Skeletal muscle tissue (tissue), 4 donors: ENCODE measurements around the gene BARD1. TPM values are rescaled to one million over a fixed set of nuclear protein-coding genes. Genes with fewer than 3 reads are reported as not detected.
A peak's percentile ranks its signal among the peaks of the same experiment; 100 is the strongest.
"Not testable (repeated sequence)": the region's sequence is repeated elsewhere in the genome, so short reads cannot be mapped to it uniquely, and the experiment has no call there.

ENCODE experiments used
- H3K27ac ChIP-seq: one replicate; pipeline ENCODE4 v1.7.0; 2013; ENCODE audit warnings: mild to moderate bottlenecking, low read depth, low read length, inconsistent platforms
- H3K27me3 ChIP-seq, 3 donors: one replicate each; pipeline ENCODE4 v1.7.0; 2013; ENCODE audit warnings: low read length in 3 of 3; ENCODE audit not compliant: control insufficient read depth in 3 of 3, insufficient read depth in 3 of 3
- H3K36me3 ChIP-seq, 3 donors: one replicate each; pipeline ENCODE4 v1.7.0; 2013; ENCODE audit warnings: low read length in 3 of 3; ENCODE audit not compliant: control insufficient read depth in 3 of 3, insufficient read depth in 3 of 3
- H3K4me1 ChIP-seq, 3 donors: one replicate each; pipeline ENCODE4 v1.7.0; 2013; ENCODE audit warnings: low read length in 3 of 3, mild to moderate bottlenecking in 3 of 3; ENCODE audit not compliant: control insufficient read depth in 3 of 3, insufficient read depth in 3 of 3
- H3K4me3 ChIP-seq, 3 donors: one replicate each; pipeline ENCODE4 v1.7.0; 2013; ENCODE audit warnings: low read length in 3 of 3
- H3K9ac ChIP-seq, 3 donors: one replicate each; pipeline ENCODE4 v1.7.0; 2013; ENCODE audit warnings: low read length in 3 of 3, mild to moderate bottlenecking in 3 of 3, moderate library complexity in 2 of 3, low read depth in 1 of 3
- H3K9me3 ChIP-seq, 3 donors: one replicate each; pipeline ENCODE4 v1.7.0; 2013; ENCODE audit warnings: low read length in 3 of 3; ENCODE audit not compliant: control insufficient read depth in 3 of 3
- total RNA-seq: library from RNA; depleted of rRNA; stranded (reverse); fragments of >200 nt; gene quantifications from one replicate; pipeline ENCODE4 v1.2.3, GENCODE V29; 2014
- donor health status: Osteomylitis.

BARD1 gene
- total RNA-seq, 1 donor from 2014 or later = 89.8 TPM

GRCh38 chr2:214809751-214810564, 475 bp upstream of the BARD1 start:
- Histone ChIP-seq H3K4me1 (peaks cover 15 to 17% (median 16%) of the 10 kb centered on the region in 3 donors), H3K9ac (peak overlapping the region; percentile 59 to 82 (median 73)), H3K27ac (peak overlapping the region; percentile 91)

GRCh38 chr2:214807653-214808052, 1.8 kb downstream of the BARD1 start:
- H3K9me3 ChIP-seq = no peaks in the 10 kb centered on the region
- H3K27me3 ChIP-seq = no peaks in the 10 kb centered on the region
- no peaks in the 10 kb centered on the region for H3K36me3 ChIP-seq
- peak overlapping the region; percentile 91 for H3K27ac ChIP-seq
- H3K4me3 ChIP-seq = peak overlapping the region; percentile 49 to 79 (median 76)
- H3K4me1 ChIP-seq = peaks cover 15 to 17% (median 16%) of the 10 kb centered on the region in 3 donors
- peak overlapping the region; percentile 13 to 93 (median 90) for H3K9ac ChIP-seq

More at GRCh38 chr2:214809751-214810564, 475 bp upstream of the BARD1 start:
- Histone ChIP-seq H3K36me3 (no peaks in the 10 kb centered on the region), H3K4me3 (peak overlapping the region; percentile 69 to 92 (median 76)), H3K27me3 (no peaks in the 10 kb centered on the region), H3K9me3 (no peaks in the 10 kb centered on the region)

- Histone ChIP-seq H3K4me3 (no peak overlapping the region), H3K36me3 (no peaks in the 10 kb centered on the region), H3K4me1 (peaks cover 8 to 13% (median 9%) of the 10 kb centered on the region in 3 donors), H3K9ac (no peak overlapping the region), H3K27ac (no peak overlapping the region), H3K9me3 (no peaks in the 10 kb centered on the region), H3K27me3 (no peaks in the 10 kb centered on the region)
Observed at GRCh38 chr2:214801768-214802397, 7.6 kb downstream of the BARD1 start.

- H3K4me3 ChIP-seq = no peak overlapping the region
- no peaks in the 10 kb centered on the region for H3K9me3 ChIP-seq
- no peak overlapping the region for H3K9ac ChIP-seq
Observed at GRCh38 chr2:214801068-214801467, 8.4 kb downstream of the BARD1 start.

GRCh38 chr2:214800180-214800579, 9.3 kb downstream of the BARD1 start:
- no peak overlapping the region for H3K27ac ChIP-seq
- H3K4me1 ChIP-seq = peaks cover 0 to under 1% (median 0%) of the 10 kb centered on the region in 3 donors
- H3K36me3 ChIP-seq = no peaks in the 10 kb centered on the region
- H3K4me3 ChIP-seq = no peak overlapping the region
- H3K9ac ChIP-seq = no peak overlapping the region
- no peaks in the 10 kb centered on the region for H3K27me3 ChIP-seq
- H3K9me3 ChIP-seq = no peaks in the 10 kb centered on the region

More at GRCh38 chr2:214801068-214801467, 8.4 kb downstream of the BARD1 start:
- H3K27ac ChIP-seq = no peak overlapping the region
- H3K36me3 ChIP-seq = no peaks in the 10 kb centered on the region
- peaks cover 4 to 9% (median 5%) of the 10 kb centered on the region in 3 donors for H3K4me1 ChIP-seq
- no peaks in the 10 kb centered on the region for H3K27me3 ChIP-seq

- Histone ChIP-seq H3K27me3 (no peaks in the 10 kb centered on the region), H3K36me3 (no peaks in the 10 kb centered on the region), H3K4me1 (no peaks in the 10 kb centered on the region), H3K27ac (no peak overlapping the region), H3K4me3 (no peak overlapping the region), H3K9me3 (no peaks in the 10 kb centered on the region), H3K9ac (no peak overlapping the region)
Observed at GRCh38 chr2:214796911-214797310, 12.6 kb downstream of the BARD1 start.

GRCh38 chr2:214783181-214783580, 26.3 kb downstream of the BARD1 start:
- H3K9ac ChIP-seq, H3K4me1 ChIP-seq, H3K27ac ChIP-seq, H3K27me3 ChIP-seq, H3K4me3 ChIP-seq: not testable (repeated sequence)
- H3K9me3 ChIP-seq = peaks cover 0 to 13% (median 0%) of the 10 kb centered on the region in 3 donors
- H3K36me3 ChIP-seq = peaks cover 7 to 24% (median 19%) of the 10 kb centered on the region in 3 donors

- peaks cover 0 to 13% (median 0%) of the 10 kb centered on the region in 3 donors for H3K9me3 ChIP-seq
- H3K27me3 ChIP-seq = no peaks in the 10 kb centered on the region
- no peak overlapping the region for H3K9ac ChIP-seq
- peaks cover 7 to 24% (median 19%) of the 10 kb centered on the region in 3 donors for H3K36me3 ChIP-seq
- H3K27ac ChIP-seq = no peak overlapping the region
- no peaks in the 10 kb centered on the region for H3K4me1 ChIP-seq
- H3K4me3 ChIP-seq = no peak overlapping the region
Observed at GRCh38 chr2:214782671-214783070, 26.8 kb downstream of the BARD1 start.

GRCh38 chr2:214781226-214781625, 28.3 kb downstream of the BARD1 start:
- Histone ChIP-seq H3K4me3 (no peak overlapping the region), H3K9me3 (peaks cover 0 to 13% (median 0%) of the 10 kb centered on the region in 3 donors), H3K27me3 (no peaks in the 10 kb centered on the region), H3K36me3 (peaks cover 7 to 24% (median 19%) of the 10 kb centered on the region in 3 donors), H3K9ac (no peak overlapping the region), H3K4me1 (no peaks in the 10 kb centered on the region), H3K27ac (no peak overlapping the region)

- H3K4me3 ChIP-seq = no peak overlapping the region
- H3K4me1 ChIP-seq = no peaks in the 10 kb centered on the region
- no peak overlapping the region for H3K27ac ChIP-seq
- peaks cover 7 to 22% (median 19%) of the 10 kb centered on the region in 3 donors for H3K36me3 ChIP-seq
- no peaks in the 10 kb centered on the region for H3K9me3 ChIP-seq
- H3K9ac ChIP-seq = no peak overlapping the region
- H3K27me3 ChIP-seq = no peaks in the 10 kb centered on the region
Observed at GRCh38 chr2:214775971-214776370, 33.5 kb downstream of the BARD1 start.
